SJCRH30 (cell line): ENCODE data around the gene RHOBTB1. TPM values are rescaled to one million over a fixed set of nuclear protein-coding genes. Genes with fewer than 3 reads are reported as not detected.

Source experiments
- DNase-seq, 2 experiments: peaks; one replicate each; pipeline ENCODE4 v3.0.0-alpha.2; 2015 to 2020
- H3K27ac ChIP-seq: fragments of 250-450 bp; sonication (Bioruptor Pico); 2 replicates; pipeline ENCODE4 v1.5.1; 2020; ENCODE audit warnings: mild to moderate bottlenecking, moderate library complexity
- H3K27me3 ChIP-seq: fragments of 250-450 bp; sonication (Bioruptor Pico); 2 replicates; pipeline ENCODE4 v1.5.1; 2020; ENCODE audit warnings: mild to moderate bottlenecking, moderate library complexity
- H3K36me3 ChIP-seq: fragments of 250-450 bp; sonication (Bioruptor Pico); 2 replicates; pipeline ENCODE4 v1.5.1; 2020; ENCODE audit warnings: mild to moderate bottlenecking, moderate library complexity
- H3K4me1 ChIP-seq: fragments of 250-450 bp; sonication (Bioruptor Pico); 2 replicates; pipeline ENCODE4 v1.5.1; 2020; ENCODE audit warnings: mild to moderate bottlenecking, moderate library complexity
- H3K4me3 ChIP-seq: fragments of 250-450 bp; sonication (Bioruptor Pico); 2 replicates; pipeline ENCODE4 v1.5.1; 2020; ENCODE audit warnings: mild to moderate bottlenecking, moderate library complexity
- H3K9me3 ChIP-seq: fragments of 250-450 bp; sonication (Bioruptor Pico); replicated peaks from 2 replicates; pipeline ENCODE4 v1.5.1; 2020; ENCODE audit warnings: mild to moderate bottlenecking, moderate library complexity
- total RNA-seq: library from RNA; depleted of rRNA; stranded (reverse); fragments of >200 nt; shearing (Covaris generic); gene quantifications from 2 replicates; pipeline ENCODE4 v1.2.3, GENCODE V29; 2014

Gene RHOBTB1
- total RNA-seq, 1 experiment from 2014 or later: 23.6 TPM

DNA sequence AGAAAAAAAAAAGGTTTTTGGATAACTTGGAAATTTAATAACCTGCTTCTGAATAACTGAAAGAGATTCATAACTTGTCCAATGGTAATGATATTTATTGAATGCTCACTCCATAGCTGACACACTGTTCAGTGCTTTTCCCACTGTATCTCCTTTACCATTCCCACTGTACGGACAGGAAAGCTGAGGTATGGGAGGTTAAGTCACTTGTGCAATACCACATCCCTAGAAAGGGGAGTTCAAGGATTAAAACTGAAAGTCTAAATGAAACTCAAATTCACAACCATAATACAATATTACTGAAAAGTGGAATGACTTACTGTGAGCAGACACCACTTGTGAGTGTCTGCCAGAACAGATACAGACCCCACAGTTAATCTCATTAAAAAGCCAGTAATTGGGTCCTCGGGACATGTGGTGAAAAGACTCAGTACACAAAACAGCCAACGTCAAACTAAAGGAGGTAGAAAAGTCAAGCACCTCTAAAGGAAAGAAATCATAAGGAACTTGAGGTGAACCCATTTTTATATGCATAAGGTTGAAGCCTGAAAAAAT, 13.8 kb upstream of the RHOBTB1 start:
- Histone ChIP-seq H3K9me3 (no peaks in the 10 kb centered on the region), H3K27me3 (no peaks in the 10 kb centered on the region), H3K4me3 (no peak overlapping the region), H3K27ac (no peak overlapping the region), H3K36me3 (no peaks in the 10 kb centered on the region), H3K4me1 (peaks cover 6% of the 10 kb centered on the region)
- no peak for DNase-seq

DNA sequence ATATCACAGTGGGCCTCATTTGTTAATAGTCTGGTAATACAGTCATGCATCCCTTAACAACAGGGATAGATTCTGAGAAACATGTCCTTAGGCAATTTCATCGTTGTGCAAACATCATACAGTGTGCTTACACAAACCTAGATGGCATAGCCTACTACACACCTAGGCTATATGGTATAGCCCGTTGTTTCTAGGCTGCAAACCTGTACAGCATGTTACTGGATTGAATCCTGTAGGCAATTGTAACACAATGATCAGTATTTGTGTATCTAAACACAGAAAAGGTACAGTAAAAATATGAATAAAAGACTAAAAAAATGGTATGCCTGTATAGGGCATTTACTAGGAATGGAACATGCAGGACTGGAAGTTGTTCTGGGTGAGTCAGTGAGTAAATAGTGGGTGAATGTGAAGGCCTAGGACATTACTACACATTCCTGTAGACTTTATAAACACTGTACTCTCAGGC, 12.0 kb upstream of the RHOBTB1 start:
- Histone ChIP-seq H3K27ac (no peak overlapping the region), H3K4me3 (no peak overlapping the region), H3K27me3 (no peaks in the 10 kb centered on the region), H3K36me3 (no peaks in the 10 kb centered on the region), H3K9me3 (no peaks in the 10 kb centered on the region), H3K4me1 (peaks cover 3% of the 10 kb centered on the region)
- no peak for DNase-seq

DNA sequence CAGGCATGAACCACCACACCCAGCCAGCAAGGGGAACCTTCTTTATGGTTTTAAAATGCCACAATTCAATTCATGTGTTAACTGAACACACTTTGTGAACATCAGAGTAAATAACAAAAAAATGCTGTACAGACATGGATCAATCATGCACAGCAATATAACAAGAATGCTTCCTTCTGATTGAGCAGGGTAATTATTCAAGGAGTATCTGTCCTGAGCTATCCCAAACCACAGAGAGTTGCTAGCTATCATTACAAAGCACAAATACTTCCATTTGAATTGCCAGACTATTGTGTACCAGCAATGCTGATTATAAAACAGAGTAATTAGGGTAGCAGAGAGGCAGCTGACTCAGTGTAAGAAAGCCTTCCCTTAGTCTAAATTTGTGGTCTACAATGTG, 11.3 kb upstream of the RHOBTB1 start:
- no peak overlapping the region for H3K27ac ChIP-seq
- no peaks in the 10 kb centered on the region for H3K9me3 ChIP-seq
- no peak overlapping the region for H3K4me3 ChIP-seq
- H3K27me3 ChIP-seq: no peaks in the 10 kb centered on the region
- no peaks in the 10 kb centered on the region for H3K36me3 ChIP-seq
- peaks cover 3% of the 10 kb centered on the region for H3K4me1 ChIP-seq
- DNase-seq: no peak

DNA sequence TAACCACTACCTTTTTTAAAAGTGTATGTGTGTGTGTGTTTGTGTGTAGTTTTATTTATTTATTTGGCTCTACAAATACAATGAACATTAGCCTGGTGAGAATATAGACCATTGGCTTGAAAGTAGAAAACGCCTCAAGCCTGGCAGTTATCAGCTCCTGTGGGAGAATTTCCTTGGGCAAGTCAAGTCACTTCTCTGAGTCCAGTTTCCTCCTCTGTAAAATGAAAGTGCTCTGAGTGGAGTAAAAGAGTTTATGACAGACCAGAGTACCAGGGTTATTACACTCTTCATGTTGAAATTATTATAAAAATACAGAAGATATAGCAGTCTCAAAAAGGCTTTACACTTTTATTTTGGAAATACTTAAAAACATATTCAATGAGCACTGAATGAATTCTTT, 10.1 kb upstream of the RHOBTB1 start:
- Histone ChIP-seq H3K27ac (no peak overlapping the region), H3K36me3 (no peaks in the 10 kb centered on the region), H3K4me3 (no peak overlapping the region), H3K27me3 (no peaks in the 10 kb centered on the region), H3K9me3 (no peaks in the 10 kb centered on the region), H3K4me1 (peaks cover 3% of the 10 kb centered on the region)
- DNase-seq: no peak

DNA sequence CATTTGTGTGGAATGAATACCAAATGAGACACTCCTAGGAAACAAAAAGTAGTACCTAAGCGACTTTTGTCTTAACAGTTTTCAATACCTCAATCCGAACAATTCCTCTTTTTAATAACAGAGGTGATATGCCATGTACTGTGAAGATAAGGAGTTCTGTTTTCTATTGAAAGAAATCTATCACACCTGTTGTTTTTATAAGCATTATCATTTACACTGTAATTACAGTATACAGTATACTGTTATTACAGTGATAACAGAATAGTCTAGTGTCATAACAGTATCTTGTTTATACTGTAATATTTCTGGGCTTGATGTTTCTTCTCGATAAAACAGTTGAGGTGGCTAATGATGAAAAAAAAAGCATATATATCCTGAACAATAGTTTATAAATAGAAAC, 9.4 kb upstream of the RHOBTB1 start:
- no peak for DNase-seq
- H3K4me1 ChIP-seq: peaks cover 3% of the 10 kb centered on the region
- H3K4me3 ChIP-seq: no peak overlapping the region
- H3K27me3 ChIP-seq: no peaks in the 10 kb centered on the region
- H3K9me3 ChIP-seq: no peaks in the 10 kb centered on the region
- no peak overlapping the region for H3K27ac ChIP-seq
- no peaks in the 10 kb centered on the region for H3K36me3 ChIP-seq

DNA sequence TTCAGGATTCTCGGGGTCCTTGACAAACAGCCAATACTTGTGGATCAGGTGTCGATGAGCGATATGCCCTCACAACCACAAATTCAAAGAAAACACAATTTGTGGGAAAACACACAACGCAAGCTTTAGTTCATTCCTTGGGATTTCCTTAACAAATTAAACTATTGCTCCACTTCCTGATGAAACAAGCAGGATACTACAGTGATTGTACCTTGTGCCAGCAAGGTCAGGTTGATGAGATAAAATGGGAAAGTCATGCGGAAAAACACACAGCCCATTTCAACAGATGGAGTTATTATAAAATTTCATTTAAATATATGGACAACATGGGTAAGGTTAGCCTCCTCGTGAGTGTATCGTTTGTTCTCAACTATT, 8.8 kb upstream of the RHOBTB1 start:
- H3K4me1 ChIP-seq: peaks cover 3% of the 10 kb centered on the region
- no peak overlapping the region for H3K27ac ChIP-seq
- no peak for DNase-seq
- no peaks in the 10 kb centered on the region for H3K27me3 ChIP-seq
- no peak overlapping the region for H3K4me3 ChIP-seq
- no peaks in the 10 kb centered on the region for H3K9me3 ChIP-seq
- no peaks in the 10 kb centered on the region for H3K36me3 ChIP-seq

DNA sequence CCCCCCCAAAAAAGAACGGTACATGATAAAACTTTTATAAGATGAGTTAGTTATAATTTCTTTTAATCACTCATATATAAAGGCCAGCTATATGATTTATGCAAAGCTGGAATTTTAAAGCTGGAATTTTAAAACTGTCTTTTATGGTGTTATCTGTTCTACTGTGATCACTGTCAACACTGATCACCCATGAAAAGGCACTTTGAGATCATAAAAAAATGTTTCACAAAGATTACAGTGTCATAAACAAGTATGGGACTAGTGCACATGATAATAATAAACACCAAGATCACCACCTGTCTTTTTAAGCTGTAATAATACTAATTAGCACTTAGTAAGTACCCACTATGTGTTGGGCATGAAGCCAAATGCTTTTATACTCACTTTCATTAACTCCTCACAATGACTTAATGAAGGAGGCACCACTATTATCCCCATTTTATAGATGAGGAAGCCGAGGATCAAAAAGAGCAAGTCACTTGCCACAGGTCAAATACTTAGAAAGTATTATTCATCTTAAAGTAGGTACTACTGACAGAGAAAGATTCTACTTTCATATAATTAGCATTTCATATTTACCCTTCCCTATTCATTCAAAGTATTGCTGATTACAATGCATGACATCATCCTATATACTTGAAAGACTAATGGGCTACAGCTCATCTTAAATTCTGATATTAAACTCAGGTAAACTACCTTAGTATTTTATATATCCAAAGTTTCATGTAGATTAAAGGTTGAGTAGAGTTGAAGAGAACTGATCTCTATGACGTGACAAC, 8.3 kb upstream of the RHOBTB1 start:
- no peak for DNase-seq
- H3K4me3 ChIP-seq: no peak overlapping the region
- no peaks in the 10 kb centered on the region for H3K36me3 ChIP-seq
- peaks cover 3% of the 10 kb centered on the region for H3K4me1 ChIP-seq
- no peak overlapping the region for H3K27ac ChIP-seq
- no peaks in the 10 kb centered on the region for H3K27me3 ChIP-seq
- no peaks in the 10 kb centered on the region for H3K9me3 ChIP-seq

- no peaks in the 10 kb centered on the region for H3K27me3 ChIP-seq
- no peak overlapping the region for H3K27ac ChIP-seq
- DNase-seq: no peak
- H3K9me3 ChIP-seq: no peaks in the 10 kb centered on the region
- no peak overlapping the region for H3K4me3 ChIP-seq
- H3K4me1 ChIP-seq: peaks cover 3% of the 10 kb centered on the region
- H3K36me3 ChIP-seq: no peaks in the 10 kb centered on the region
Observed at GRCh38 chr10:60951272-60951724, 7.3 kb upstream of the RHOBTB1 start.

DNA sequence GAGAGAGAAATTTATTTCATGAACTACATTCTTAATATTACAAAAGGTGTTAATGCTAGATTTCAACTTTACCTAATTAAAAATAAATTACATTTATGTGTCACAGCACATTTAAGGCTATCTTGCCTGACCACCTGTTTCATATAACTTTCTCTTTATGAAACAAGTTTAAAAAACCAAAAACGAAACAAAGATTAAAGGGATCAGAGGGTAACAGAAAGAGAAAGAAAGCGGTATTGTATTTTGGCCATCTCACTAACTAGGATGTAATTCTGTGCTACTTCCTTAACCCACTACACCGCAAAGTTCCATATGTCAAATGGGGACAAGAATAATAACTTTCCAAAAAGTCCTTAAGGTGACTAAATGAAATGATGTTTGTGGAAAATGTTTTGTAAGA, 6.3 kb upstream of the RHOBTB1 start:
- no peaks in the 10 kb centered on the region for H3K27me3 ChIP-seq
- DNase-seq: no peak
- H3K4me1 ChIP-seq: peaks cover 3% of the 10 kb centered on the region
- H3K4me3 ChIP-seq: no peak overlapping the region
- H3K36me3 ChIP-seq: no peaks in the 10 kb centered on the region
- H3K9me3 ChIP-seq: no peaks in the 10 kb centered on the region
- no peak overlapping the region for H3K27ac ChIP-seq

GRCh38 chr10:60948851-60949250, 4.9 kb upstream of the RHOBTB1 start:
- Histone ChIP-seq H3K9me3 (no peaks in the 10 kb centered on the region), H3K27ac (no peak overlapping the region), H3K4me1 (peaks cover 3% of the 10 kb centered on the region), H3K27me3 (no peaks in the 10 kb centered on the region), H3K36me3 (no peaks in the 10 kb centered on the region), H3K4me3 (no peak overlapping the region)
- DNase-seq: no peak

DNA sequence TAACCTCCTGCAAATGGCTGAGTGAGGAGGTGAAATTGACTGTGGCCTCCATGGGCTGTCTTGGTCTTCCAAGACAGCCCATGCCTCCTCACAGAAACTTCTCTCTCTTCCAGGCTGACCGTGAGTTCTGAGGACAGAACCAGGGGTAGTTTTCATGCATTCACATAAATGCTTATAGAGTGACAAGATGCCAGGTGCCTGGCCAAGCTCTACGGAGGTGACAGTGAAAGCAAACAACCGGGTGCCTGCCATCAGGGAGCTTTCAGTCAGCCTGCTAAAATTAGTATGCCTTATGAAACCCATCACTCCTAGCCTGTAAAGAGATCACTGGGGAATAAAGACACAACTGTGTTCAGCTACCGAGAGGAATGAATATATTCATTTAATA, 919 bp upstream of the RHOBTB1 start:
- H3K36me3 ChIP-seq: no peaks in the 10 kb centered on the region
- no peaks in the 10 kb centered on the region for H3K27me3 ChIP-seq
- DNase-seq: no peak
- H3K27ac ChIP-seq: peak overlapping the region; percentile 100
- no peaks in the 10 kb centered on the region for H3K9me3 ChIP-seq
- H3K4me1 ChIP-seq: peaks cover 6% of the 10 kb centered on the region
- H3K4me3 ChIP-seq: peak overlapping the region; percentile 93

- Histone ChIP-seq H3K36me3 (no peaks in the 10 kb centered on the region; the same call in 1 of the 2 replicates), H3K27me3 (no peaks in the 10 kb centered on the region), H3K4me3 (peak overlapping the region; percentile 93), H3K9me3 (no peaks in the 10 kb centered on the region), H3K27ac (peak overlapping the region; percentile 100), H3K4me1 (peaks cover 6% of the 10 kb centered on the region)
- peak; percentile 75 to 82 for DNase-seq
Observed at GRCh38 chr10:60943316-60944057, 498 bp downstream of the RHOBTB1 start.

DNA sequence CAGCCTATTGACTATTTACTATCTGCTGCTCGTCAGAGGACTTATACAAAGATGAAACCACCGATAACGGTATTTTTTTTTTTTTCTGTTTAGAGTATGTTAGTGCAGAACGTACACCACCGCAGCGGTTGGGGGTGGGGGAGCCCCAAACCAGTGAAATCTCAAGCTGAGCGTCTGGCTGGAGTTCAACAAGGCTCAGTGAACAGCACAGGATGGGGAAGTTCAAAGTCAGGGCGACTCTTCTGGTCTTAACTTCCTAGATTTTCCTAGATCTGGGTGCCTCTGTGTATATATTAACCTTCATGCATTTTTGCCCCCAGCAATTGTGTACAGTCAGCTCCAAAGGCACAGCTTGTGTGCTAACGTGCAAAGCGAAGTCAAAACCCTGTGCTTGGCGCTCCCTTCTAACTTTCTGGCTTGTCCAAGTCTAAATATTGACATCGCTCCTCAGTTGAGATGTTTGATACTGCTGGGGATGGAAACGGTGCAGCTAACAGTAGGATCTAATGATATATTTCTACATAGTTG, 1.1 kb downstream of the RHOBTB1 start:
- peak; percentile 29 to 40 for DNase-seq
- Histone ChIP-seq H3K9me3 (no peaks in the 10 kb centered on the region), H3K4me1 (peaks cover 6% of the 10 kb centered on the region), H3K27me3 (no peaks in the 10 kb centered on the region), H3K36me3 (peaks cover 3% of the 10 kb centered on the region), H3K27ac (peak overlapping the region; percentile 100), H3K4me3 (peak overlapping the region; percentile 93)

DNA sequence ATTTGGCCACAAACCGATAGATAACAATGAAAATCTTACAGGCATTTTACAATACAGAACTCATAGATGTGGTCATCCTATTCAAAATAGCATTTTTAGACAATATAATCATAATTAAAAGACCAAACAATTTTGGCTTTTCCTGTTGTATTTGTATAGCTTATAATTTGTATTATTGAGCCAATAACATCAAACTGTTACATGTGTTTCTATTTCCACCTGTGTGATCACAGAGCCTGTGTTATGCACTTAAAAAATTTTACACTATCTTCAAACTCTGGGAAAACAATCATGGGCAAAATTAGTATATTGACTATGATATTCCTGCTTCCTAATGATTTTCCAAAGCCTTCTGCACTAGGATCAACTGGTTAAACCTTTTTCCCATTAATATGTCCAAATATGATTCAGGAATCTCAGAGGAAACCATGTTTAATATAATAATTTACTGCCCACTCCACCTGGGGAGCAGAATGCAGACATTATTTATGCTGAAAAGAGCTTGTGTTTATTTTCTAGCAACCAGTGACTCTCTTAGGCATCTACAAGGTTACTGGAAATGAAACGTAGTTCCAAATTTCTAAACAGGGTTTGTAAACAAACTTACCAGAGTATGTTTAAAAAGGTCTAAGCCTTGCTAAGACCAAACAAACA, 1.7 kb downstream of the RHOBTB1 start:
- Histone ChIP-seq H3K27ac (no peak overlapping the region), H3K27me3 (no peaks in the 10 kb centered on the region), H3K4me3 (peak overlapping the region; percentile 93), H3K4me1 (peaks cover 6% of the 10 kb centered on the region), H3K36me3 (peaks cover 5% of the 10 kb centered on the region), H3K9me3 (no peaks in the 10 kb centered on the region)
- DNase-seq: no peak

DNA sequence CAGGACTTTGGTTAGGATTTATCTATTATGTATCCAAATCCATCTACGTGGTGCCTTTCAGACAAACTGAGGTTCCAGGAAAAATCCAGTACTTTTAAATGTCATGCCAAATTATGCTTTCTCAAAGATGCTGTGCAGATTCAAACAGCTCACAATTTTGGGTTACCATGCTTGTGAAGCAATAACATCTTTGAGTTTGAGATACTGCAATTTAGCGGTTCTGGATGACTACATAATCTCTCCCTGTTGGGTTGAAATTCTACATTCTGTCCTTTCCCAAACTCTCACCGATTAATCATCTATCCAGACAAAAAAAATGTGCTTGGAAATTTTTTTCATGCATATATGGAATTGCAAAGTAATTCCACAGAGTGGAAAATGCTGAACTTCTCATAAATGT, 3.5 kb downstream of the RHOBTB1 start:
- H3K27me3 ChIP-seq: no peaks in the 10 kb centered on the region
- DNase-seq: no peak

More for the DNA sequence above, 3.5 kb downstream of the RHOBTB1 start:
- no peak overlapping the region for H3K27ac ChIP-seq
- peaks cover 11% of the 10 kb centered on the region for H3K36me3 ChIP-seq
- no peaks in the 10 kb centered on the region for H3K9me3 ChIP-seq
- H3K4me1 ChIP-seq: peaks cover 6% of the 10 kb centered on the region
- H3K4me3 ChIP-seq: no peak overlapping the region
